ENCODE results near the gene HSPA12B.

DNA sequence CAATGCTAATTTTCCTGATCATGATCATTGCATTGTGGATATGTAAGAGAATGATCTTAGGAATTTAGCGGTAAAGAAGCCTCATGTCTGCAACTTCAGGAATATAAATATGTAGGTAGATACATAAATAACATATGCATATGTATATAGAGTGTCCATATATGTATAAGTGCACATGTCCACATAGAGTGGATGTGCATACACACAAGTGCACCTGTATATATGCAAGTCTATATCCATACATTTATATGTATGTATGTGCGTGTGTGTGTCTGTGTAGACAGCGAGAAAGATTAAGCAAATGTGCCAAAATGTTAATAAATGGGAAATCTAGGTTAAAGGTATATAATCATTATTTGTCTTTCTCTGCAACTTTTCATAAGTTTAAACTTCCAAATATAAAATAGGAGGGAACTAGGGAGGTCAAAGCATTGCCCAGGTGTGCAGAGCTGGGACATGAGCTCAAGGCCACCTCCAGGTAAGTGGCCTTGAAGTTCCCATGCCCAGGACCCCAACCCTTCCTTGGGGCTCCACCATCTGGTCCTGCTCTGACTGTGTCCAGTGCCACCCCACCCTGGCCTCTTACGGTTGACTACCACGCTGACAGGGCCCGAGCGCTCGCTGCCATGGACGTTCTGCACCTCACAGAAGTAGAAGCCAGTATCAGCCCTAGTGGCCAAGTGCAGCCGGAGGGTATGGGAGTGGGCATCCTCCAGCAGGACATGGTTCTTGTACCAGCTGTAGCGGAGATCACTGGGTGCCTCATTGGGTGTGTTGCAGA is 29.7 kb upstream of the HSPA12B start:
- TF ChIP-seq TBP (IDR thresholded peaks at IDR 0.05; ENCODE audit: low read depth, low read length) (no peak), CTCF (IDR thresholded peaks at IDR 0.05; ENCODE audit: control extremely low read depth in 1 of 3, insufficient read depth in 1 of 3, low read depth in 1 of 3, low read length in 3 of 3) (no peak), CEBPB (IDR thresholded peaks at IDR 0.05; ENCODE audit: low read depth, low read length) (no peak), SIN3A (conservative IDR thresholded peaks at IDR 0.05 in 1 of 2, IDR thresholded peaks at IDR 0.05 in 1 of 2; ENCODE audit: low read depth in 1 of 2, low read length in 2 of 2) (no peak)

Data from H1 (cell line).